Activated CD8-positive, alpha-beta memory T cell treated with anti-CD3 and anti-CD28 coated beads, Interleukin-2, amount 10 ng/mL, durations not matched to agents 7 days and 5 days (primary cell): Measurements from ENCODE around the gene MAN1C1. TPM values are rescaled to one million over a fixed set of nuclear protein-coding genes. Genes with fewer than 3 reads are reported as not detected.
"Not testable (repeated sequence)": the region's sequence is repeated elsewhere in the genome, so short reads cannot be mapped to it uniquely, and the experiment has no call there.

Experiments used
- ATAC-seq: fragments of 150-1000 bp; cut with Tn5 transposase; one replicate; pipeline ENCODE4 v1.10.0; 2021; ENCODE audit warnings: moderate library complexity
- CTCF ChIA-PET: fragments of 350-600 bp; sonication (Branson Sonifier 250); formaldehyde crosslinking; loops from one replicate; lab custom pipeline; 2021; ENCODE audit warnings: antibody characterized with exemption; lab: Charles Lee
- DNase-seq: peaks from one replicate; pipeline ENCODE4 v3.0.0-alpha.2; 2020
- H3K27ac Mint-ChIP-seq: one replicate; pipeline ENCODE4 v1.8.0; 2021; ENCODE audit warnings: mild to moderate bottlenecking, mixed read lengths
- H3K27me3 Mint-ChIP-seq: one replicate; pipeline ENCODE4 v1.8.0; 2021; ENCODE audit warnings: mixed read lengths
- H3K36me3 Mint-ChIP-seq: one replicate; pipeline ENCODE4 v1.8.0; 2021; ENCODE audit warnings: mild to moderate bottlenecking, mixed read lengths
- H3K4me1 Mint-ChIP-seq: one replicate; pipeline ENCODE4 v1.8.0; 2021; ENCODE audit warnings: mixed read lengths
- H3K4me3 Mint-ChIP-seq: one replicate; pipeline ENCODE4 v1.8.0; 2021; ENCODE audit warnings: mild to moderate bottlenecking, moderate library complexity, mixed read lengths
- H3K9me3 Mint-ChIP-seq: one replicate; pipeline ENCODE4 v1.8.0; 2022; ENCODE audit warnings: low read depth, mixed read lengths
- total RNA-seq, 2 experiments: library from RNA; stranded (reverse); gene quantifications; one replicate each; pipeline ENCODE4 v1.2.3, GENCODE V29; 2021

MAN1C1 gene
- total RNA-seq, 2 experiments from 2014 or later = 15.5 to 20.0 TPM

DNA sequence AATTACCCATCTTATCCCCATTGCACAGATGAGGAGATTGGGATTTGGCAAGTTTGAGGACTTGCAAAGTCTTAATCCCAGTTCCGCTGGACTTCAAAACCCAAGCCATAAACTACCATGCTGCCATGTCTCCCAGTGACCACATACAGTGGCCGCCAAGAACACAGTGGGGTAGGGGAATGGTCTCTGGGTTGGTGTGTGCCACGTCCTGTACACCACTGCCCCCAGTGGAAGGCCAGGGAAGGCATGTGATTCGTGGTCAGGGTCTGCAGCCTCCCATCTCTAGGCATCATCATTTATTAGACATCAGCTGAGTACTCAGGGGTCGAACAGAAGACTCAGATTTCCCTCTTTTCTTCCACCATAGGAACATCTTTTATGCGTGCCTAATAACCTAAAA lies 76.0 kb downstream of the MAN1C1 start:
- no peak for DNase-seq

DNA sequence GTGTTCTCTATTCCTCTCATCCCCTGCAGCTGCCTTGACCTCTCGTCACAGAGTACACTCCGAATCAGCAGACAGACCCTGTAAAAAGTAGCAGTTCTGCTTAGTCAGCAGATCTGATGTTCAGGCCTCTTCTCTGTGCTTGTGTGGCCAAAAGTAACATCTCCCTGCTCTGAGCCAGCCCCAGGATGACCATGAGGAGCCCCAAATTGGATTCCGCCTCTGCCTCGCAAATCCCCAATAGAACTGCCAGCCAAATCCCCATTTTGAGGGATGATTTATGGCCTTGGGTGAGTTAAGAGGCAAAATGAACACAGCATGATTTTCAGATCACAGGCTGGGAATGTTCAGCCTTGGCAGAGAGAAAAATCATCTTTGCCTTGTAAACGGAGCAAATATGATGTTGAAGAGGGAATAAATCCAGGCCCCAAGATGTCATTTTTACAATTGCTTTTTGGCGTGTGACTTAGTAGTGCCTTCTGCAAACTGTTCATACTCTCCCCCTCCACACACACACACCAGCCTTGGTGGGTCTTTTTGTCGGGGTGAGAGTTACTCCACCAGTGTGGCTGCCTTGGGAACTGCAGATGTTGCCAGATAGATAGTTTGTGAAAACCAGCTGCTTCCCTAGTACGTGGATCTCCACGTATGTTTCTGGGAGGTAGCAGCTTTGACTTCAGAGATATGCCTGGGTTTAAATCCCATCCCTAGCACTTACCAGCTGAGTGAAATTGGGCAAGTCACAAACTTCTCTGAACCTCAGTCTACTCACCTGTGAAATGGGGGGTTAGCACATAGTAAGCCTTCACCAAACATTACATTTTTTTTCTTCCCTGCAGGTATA lies 77.8 kb downstream of the MAN1C1 start:
- CTCF ChIA-PET = no interaction called here
- Mint-ChIP-seq H3K9me3 (no peaks in the 10 kb centered on the region), H3K27ac (no peak overlapping the region), H3K27me3 (peaks cover 39% of the 10 kb centered on the region), H3K4me1 (peaks cover 18% of the 10 kb centered on the region), H3K4me3 (no peak overlapping the region), H3K36me3 (no peaks in the 10 kb centered on the region)
- DNase-seq (no peak), ATAC-seq (no peak)

More for the DNA sequence above, 76.0 kb downstream of the MAN1C1 start:
- no peak overlapping the region for H3K4me3 Mint-ChIP-seq
- no peak for ATAC-seq
- H3K27me3 Mint-ChIP-seq = peaks cover 46% of the 10 kb centered on the region
- H3K9me3 Mint-ChIP-seq = no peaks in the 10 kb centered on the region
- no peak overlapping the region for H3K27ac Mint-ChIP-seq
- H3K4me1 Mint-ChIP-seq = peaks cover 11% of the 10 kb centered on the region
- H3K36me3 Mint-ChIP-seq = peaks cover 2% of the 10 kb centered on the region
- CTCF ChIA-PET = interaction anchor here (0.9 to 1.2 kb wide), 4 partner anchors 10 to 84 kb away, joined by 3 to 4 read pairs (median 4); no protein-coding TSS in a partner anchor

DNA sequence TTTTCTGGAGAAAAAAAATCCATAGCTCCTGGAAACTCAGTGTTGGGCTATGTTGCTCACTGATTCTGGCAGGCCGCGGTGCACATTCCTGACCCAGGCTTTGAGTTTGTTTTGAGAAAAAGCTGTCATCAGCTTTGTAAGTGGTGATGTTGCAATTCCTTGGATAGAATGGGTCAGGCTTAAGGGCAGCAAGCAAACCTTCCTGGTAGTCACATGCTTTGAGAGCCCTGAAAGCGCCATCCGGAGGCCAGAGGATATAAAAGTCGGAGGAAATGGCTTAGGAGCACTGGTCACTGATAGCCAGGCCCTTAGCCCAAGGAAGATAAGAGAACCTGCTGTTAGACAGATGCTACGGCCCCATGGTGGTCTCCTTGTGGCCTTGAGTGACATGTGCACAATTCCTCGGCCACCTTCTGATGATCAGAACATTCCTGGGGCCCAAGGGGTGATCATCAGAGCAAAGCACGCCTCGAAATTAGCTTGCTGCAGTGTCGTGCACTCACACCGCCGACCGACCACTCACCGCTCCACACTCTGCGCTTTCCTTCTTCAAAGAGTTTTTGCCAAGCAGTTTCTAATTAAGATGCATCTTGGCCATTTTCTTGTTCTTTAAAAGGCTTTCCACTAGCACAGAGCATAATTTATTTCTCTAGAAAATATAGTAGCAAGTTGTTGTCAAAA lies 78.6 kb downstream of the MAN1C1 start:
- ATAC-seq (no peak), DNase-seq (no peak)
- H3K9me3 Mint-ChIP-seq = no peaks in the 10 kb centered on the region
- CTCF ChIA-PET = no interaction called here
- peaks cover 45% of the 10 kb centered on the region for H3K27me3 Mint-ChIP-seq
- H3K4me3 Mint-ChIP-seq = no peak overlapping the region
- H3K4me1 Mint-ChIP-seq = peaks cover 18% of the 10 kb centered on the region
- no peaks in the 10 kb centered on the region for H3K36me3 Mint-ChIP-seq
- no peak overlapping the region for H3K27ac Mint-ChIP-seq

DNA sequence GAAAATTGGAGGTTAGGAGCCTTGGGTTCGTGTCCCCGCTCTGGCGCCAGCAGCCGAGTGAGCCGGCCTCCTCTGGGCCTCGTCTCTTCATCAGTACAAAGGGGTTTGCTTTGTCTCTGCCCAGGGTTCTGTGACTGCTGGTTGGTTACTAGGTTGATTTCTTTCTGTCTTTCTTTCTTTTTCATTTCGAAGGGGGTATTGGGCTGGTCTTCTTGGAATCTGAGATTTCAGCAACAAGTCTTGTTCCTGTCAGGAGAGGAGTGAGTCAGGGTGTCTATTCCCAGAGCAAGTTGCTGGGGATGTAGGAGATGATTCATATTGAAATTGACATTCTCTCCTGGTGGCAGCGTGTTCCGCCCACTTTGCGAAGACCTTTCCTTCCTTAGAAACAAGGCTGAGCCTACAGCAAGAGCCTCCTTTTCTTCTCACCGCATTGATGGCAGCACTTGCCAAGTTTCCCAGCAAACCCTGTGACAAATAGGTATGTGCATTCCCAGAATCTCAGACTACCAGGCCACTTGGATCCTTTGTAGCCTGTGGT lies 79.2 kb downstream of the MAN1C1 start:
- H3K4me1 Mint-ChIP-seq = peaks cover 14% of the 10 kb centered on the region
- ATAC-seq (no peak), DNase-seq (no peak)
- CTCF ChIA-PET = no interaction called here
- no peak overlapping the region for H3K4me3 Mint-ChIP-seq
- no peak overlapping the region for H3K27ac Mint-ChIP-seq
- peaks cover 47% of the 10 kb centered on the region for H3K27me3 Mint-ChIP-seq
- H3K36me3 Mint-ChIP-seq = no peaks in the 10 kb centered on the region
- no peaks in the 10 kb centered on the region for H3K9me3 Mint-ChIP-seq

DNA sequence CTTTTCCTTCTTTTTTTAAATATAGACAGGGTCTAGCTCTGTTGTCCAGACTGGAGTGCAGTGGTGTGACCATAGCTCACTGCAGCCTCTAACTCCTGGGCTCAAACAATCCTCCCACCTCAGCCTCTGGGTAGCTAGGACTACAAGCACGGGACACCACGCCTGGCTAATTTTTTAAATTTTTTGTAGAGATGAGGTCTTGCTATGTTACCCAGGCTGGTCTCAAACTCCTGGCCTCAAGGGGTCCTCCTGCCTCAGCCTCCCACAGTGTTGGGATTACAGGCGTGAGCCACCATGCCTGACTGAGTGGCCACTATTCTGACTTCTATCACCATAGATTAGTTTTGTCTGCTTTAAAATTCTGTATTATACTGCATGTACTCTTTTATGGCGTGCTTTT lies 80.1 kb downstream of the MAN1C1 start:
- H3K27me3 Mint-ChIP-seq = peaks cover 46% of the 10 kb centered on the region
- CTCF ChIA-PET, H3K4me3 Mint-ChIP-seq: not testable (repeated sequence)

DNA sequence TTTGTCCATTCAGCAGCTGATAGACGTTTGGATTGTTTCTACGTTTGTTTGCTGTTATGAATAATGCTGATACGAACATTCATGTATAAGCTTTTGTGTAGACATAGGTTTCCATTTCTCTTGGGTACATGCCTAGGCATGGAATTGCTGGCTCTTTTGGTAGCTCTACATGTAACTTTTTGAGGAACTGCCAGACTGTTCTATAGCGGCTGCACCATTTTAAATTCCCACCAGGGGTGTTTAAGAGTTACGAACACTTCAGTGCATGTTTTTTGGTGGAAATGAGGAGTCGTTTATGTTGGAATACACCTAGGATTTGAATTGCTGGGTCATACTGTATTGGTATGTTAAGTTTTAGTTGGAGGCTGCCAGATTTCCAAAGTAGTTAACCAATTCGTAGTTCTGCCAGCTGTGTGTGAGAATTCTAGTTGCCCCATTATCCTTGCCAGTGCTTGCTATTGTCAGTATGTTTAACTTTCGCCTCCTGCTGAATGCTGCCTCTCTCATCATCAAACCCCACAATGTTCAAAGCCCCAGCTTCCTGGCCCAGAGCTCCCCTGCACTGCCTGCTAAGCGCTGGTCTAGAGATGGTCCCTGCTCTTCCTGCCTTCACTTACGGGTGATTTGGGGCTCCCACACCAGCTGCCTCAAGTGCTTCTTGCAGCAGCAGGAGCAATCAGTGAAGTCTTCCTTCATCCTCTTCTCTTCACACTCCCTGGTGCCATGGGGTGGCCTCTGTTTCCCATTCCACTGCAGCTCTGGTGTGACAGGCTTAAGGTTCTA lies 81.0 kb downstream of the MAN1C1 start:
- ATAC-seq (peak; percentile 45), DNase-seq (no peak)
- Mint-ChIP-seq H3K27ac (no peak overlapping the region), H3K36me3 (no peaks in the 10 kb centered on the region), H3K27me3 (peaks cover 50% of the 10 kb centered on the region), H3K9me3 (no peaks in the 10 kb centered on the region), H3K4me3 (no peak overlapping the region), H3K4me1 (peaks cover 14% of the 10 kb centered on the region)
- CTCF ChIA-PET = interaction anchor here (0.9 to 1.6 kb wide), 2 partner anchors 14 to 61 kb away, joined by 3 to 4 read pairs; no protein-coding TSS in a partner anchor

More for the DNA sequence above, 80.1 kb downstream of the MAN1C1 start:
- DNase-seq, H3K9me3 Mint-ChIP-seq, H3K36me3 Mint-ChIP-seq, H3K27ac Mint-ChIP-seq, ATAC-seq: not testable (repeated sequence)
- peaks cover 14% of the 10 kb centered on the region for H3K4me1 Mint-ChIP-seq

DNA sequence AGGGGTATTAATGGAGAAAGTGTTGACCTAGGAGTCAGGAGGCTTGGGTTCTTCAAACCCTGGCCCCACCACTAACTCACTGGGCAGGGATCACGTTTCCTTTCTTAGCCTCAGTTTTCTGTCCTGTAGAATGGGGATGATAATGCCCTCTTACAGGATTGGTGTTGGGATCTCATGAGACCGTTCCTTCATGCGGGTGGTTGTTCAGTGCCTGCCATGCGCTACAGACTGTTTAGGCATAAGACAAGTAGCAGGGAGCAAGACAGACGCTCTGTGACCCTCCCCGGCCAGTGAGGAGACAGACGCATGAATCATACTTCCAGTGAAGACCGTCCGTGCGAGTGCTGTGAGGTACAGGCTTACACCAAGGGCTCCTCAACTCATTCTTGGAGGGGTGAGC lies 81.7 kb downstream of the MAN1C1 start:
- CTCF ChIA-PET = interaction anchor here (1.6 kb wide), 1 partner anchor 13 kb away, joined by 4 read pairs; no protein-coding TSS in a partner anchor
- no peak for DNase-seq
- Mint-ChIP-seq H3K27ac (no peak overlapping the region), H3K4me3 (no peak overlapping the region), H3K27me3 (peaks cover 55% of the 10 kb centered on the region), H3K9me3 (no peaks in the 10 kb centered on the region), H3K36me3 (no peaks in the 10 kb centered on the region), H3K4me1 (peaks cover 14% of the 10 kb centered on the region)
- ATAC-seq = no peak

DNA sequence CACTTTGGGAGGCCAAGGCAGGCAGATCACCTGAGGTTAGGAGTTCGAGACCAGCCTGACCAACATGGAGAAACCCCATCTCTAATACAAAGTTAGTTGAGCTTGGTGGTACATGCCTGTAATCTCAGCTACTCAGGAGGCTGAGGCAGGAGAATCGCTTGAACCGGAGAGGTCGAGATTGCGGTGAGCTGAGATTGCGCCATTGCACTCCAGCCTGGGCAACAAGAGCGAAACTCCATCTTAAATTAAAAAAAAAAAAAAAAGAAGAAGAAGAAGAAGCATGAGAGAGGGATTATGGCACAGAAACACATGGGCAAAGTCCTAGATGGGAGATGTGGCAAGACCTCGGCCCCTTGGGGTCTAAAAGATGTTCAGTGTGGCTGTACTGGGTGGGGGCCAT lies 82.5 kb downstream of the MAN1C1 start:
- H3K36me3 Mint-ChIP-seq, H3K9me3 Mint-ChIP-seq, CTCF ChIA-PET, ATAC-seq, H3K4me3 Mint-ChIP-seq, H3K27ac Mint-ChIP-seq, DNase-seq: not testable (repeated sequence)
- H3K27me3 Mint-ChIP-seq = peaks cover 54% of the 10 kb centered on the region
- peaks cover 18% of the 10 kb centered on the region for H3K4me1 Mint-ChIP-seq

DNA sequence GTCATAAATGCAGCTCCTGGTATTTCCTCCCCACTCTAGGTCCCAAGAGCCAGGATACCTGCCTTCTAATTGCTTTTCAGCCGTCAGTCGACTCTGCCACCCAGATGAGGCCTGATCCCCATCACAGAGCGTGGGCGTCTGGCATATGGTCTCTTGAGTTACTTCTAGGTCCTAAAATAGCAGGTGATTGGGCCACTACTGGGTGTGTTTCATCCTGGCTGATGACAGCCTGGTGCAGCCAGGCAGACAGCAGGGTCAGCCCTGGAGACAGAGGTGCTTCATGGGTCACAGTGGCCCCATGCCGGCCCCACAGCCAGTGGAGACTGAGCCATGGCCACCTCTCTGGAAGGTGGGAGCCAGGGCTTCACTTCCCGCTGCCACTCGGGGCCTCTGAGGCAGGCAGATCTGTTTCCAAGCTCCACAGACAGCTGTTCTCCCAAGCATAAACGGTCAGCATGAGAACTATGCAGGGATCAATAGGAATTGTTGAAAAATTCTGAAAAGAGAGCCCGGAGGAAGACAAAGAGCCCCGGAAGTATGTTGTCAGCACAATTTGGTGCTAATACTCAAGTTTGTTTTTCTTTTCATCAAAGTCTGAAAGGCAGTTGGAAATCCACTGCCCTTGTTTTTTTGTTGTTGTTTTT lies 83.0 kb downstream of the MAN1C1 start:
- H3K9me3 Mint-ChIP-seq = no peaks in the 10 kb centered on the region
- H3K27ac Mint-ChIP-seq = no peak overlapping the region
- H3K36me3 Mint-ChIP-seq = peaks cover 3% of the 10 kb centered on the region
- peaks cover 24% of the 10 kb centered on the region for H3K4me1 Mint-ChIP-seq
- ATAC-seq (no peak), DNase-seq (no peak)
- H3K27me3 Mint-ChIP-seq = peaks cover 56% of the 10 kb centered on the region
- CTCF ChIA-PET = no interaction called here
- no peak overlapping the region for H3K4me3 Mint-ChIP-seq

DNA sequence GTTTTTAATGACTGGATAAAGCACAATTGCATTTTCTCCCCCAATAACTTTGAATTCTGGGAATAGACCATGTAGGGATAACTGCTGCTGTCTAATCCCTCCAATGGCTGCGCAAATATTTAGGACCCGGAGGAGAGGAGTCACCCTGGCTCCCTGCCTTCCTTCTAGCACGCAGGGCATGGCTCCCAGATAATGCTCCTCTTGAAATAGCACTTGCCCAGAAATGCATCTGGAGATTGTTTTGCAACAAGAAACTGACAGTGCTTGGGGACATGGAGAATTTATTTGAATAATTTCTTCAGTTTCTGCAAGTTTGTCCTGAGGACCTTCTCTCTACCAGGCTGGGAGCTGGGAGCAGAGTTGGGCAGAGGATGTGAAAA lies 83.5 kb downstream of the MAN1C1 start:
- Mint-ChIP-seq H3K27ac (no peak overlapping the region), H3K27me3 (peaks cover 57% of the 10 kb centered on the region), H3K36me3 (peaks cover 3% of the 10 kb centered on the region), H3K9me3 (no peaks in the 10 kb centered on the region), H3K4me1 (peaks cover 29% of the 10 kb centered on the region), H3K4me3 (no peak overlapping the region)
- no peak for DNase-seq
- CTCF ChIA-PET = no interaction called here
- no peak for ATAC-seq

DNA sequence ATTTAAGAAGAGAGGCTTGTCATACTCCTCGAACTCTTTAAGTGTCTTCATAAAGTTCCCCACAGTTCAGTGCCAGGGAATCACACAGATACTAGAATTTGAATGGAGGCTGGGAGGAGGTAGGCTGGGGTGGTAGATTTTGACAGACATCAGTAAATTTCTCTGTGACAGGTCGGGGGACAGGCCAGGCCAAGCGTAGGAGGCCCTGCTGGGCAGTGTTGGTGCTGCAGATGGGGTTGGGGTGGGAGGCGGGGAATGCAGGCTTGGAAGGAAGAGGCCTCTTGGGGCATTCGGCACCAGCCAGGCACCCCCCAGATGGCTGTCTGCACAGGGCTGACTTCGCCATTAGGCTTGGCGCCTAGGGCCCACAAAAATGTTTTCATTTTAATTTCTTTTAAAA lies 84.0 kb downstream of the MAN1C1 start:
- Mint-ChIP-seq H3K9me3 (no peaks in the 10 kb centered on the region), H3K27ac (no peak overlapping the region), H3K36me3 (peaks cover 3% of the 10 kb centered on the region), H3K27me3 (peaks cover 58% of the 10 kb centered on the region), H3K4me3 (no peak overlapping the region), H3K4me1 (peaks cover 32% of the 10 kb centered on the region)
- DNase-seq = no peak
- CTCF ChIA-PET = interaction anchor here (0.5 kb wide), 1 partner anchor 26 kb away, joined by 3 read pairs; no protein-coding TSS in a partner anchor
- no peak for ATAC-seq

DNA sequence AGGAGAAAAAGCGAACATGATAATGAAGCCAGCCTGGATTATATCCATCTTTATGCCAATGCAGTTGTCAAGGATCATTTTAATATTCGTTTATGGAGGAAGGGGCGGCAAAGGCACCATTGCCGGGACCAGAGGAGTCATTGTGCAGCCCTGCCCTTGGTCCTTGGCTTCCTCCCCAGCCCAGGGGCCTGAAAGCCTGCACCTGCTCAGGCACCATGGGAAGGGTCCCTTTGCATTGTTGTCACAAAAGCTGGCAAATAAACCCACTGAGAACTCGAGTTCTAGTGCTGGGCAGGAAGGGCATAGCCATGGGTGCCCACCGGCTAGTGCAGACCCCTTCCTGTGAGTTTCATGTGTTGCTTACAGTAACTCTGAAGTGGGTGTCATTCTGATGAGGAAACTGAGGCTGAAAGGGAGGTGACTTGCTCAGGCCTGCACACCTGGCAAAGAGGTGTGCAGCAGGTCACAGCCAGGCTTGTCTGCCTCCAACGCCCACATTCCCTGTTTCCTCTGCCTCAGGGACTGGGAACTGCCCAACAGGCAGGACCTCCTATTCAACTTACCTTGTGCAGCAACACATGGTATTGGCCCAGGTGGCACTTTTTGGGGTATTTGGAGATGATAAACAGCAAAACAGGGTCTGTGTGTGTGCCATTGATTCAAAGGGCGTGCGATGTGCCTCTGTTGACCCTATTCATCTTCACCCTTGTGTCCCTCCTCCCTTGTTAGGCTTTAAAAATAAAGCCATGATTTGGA lies 84.6 kb downstream of the MAN1C1 start:
- ATAC-seq (no peak), DNase-seq (no peak)
- no peak overlapping the region for H3K27ac Mint-ChIP-seq
- peaks cover 56% of the 10 kb centered on the region for H3K27me3 Mint-ChIP-seq
- peaks cover 3% of the 10 kb centered on the region for H3K36me3 Mint-ChIP-seq
- H3K4me1 Mint-ChIP-seq = peaks cover 30% of the 10 kb centered on the region
- CTCF ChIA-PET = interaction anchor here (0.5 to 1.3 kb wide), 2 partner anchors 26 to 83 kb away, joined by 3 read pairs; no protein-coding TSS in a partner anchor
- no peak overlapping the region for H3K4me3 Mint-ChIP-seq
- H3K9me3 Mint-ChIP-seq = no peaks in the 10 kb centered on the region
